GM18873 (cell line): Measurements from ENCODE around the gene RTN4RL1.
"Not testable (repeated sequence)": the region's sequence is repeated elsewhere in the genome, so short reads cannot be mapped to it uniquely, and the experiment has no call there.

Experiments
- ATAC-seq: cut with Tn5 transposase; IDR thresholded peaks from one replicate; pipeline ENCODE4 v1.9.1; 2021; ENCODE audit warnings: mild to moderate bottlenecking, moderate library complexity, moderate number of reproducible peaks; ENCODE audit not compliant: unreplicated experiment, low FRiP score

Gene RTN4RL1

GRCh38 chr17:2027528-2028233 lies 2.5 kb upstream of the RTN4RL1 start:
- no peak for ATAC-seq

- ATAC-seq: no peak
Measured at GRCh38 chr17:2025622-2026309, 632 bp upstream of the RTN4RL1 start.

GRCh38 chr17:2024572-2025219 lies 438 bp downstream of the RTN4RL1 start:
- no peak for ATAC-seq

GRCh38 chr17:2023692-2024571 lies 1.2 kb downstream of the RTN4RL1 start:
- ATAC-seq: no peak

- no peak for ATAC-seq
Measured at GRCh38 chr17:2023256-2023655, 1.9 kb downstream of the RTN4RL1 start.

GRCh38 chr17:2022647-2023240 lies 2.4 kb downstream of the RTN4RL1 start:
- no peak for ATAC-seq

GRCh38 chr17:2020721-2021120 lies 4.4 kb downstream of the RTN4RL1 start:
- no peak for ATAC-seq

- ATAC-seq: no peak
Measured at GRCh38 chr17:2019723-2020122, 5.4 kb downstream of the RTN4RL1 start.

- ATAC-seq: no peak
Measured at GRCh38 chr17:2018716-2019510, 6.2 kb downstream of the RTN4RL1 start.

- ATAC-seq: no peak
Measured at GRCh38 chr17:2017274-2017941, 7.7 kb downstream of the RTN4RL1 start.

GRCh38 chr17:2016494-2016893 lies 8.6 kb downstream of the RTN4RL1 start:
- ATAC-seq: no peak

GRCh38 chr17:2015314-2015713 lies 9.8 kb downstream of the RTN4RL1 start:
- ATAC-seq: no peak

GRCh38 chr17:2013994-2014317 lies 11.2 kb downstream of the RTN4RL1 start:
- ATAC-seq: no peak

GRCh38 chr17:2013220-2013993 lies 11.7 kb downstream of the RTN4RL1 start:
- ATAC-seq: not testable (repeated sequence)

- no peak for ATAC-seq
Measured at GRCh38 chr17:2012499-2012898, 12.6 kb downstream of the RTN4RL1 start.

GRCh38 chr17:2011411-2012371 lies 13.4 kb downstream of the RTN4RL1 start:
- no peak for ATAC-seq

GRCh38 chr17:2009737-2010136 lies 15.4 kb downstream of the RTN4RL1 start:
- ATAC-seq: no peak
